ENCODE results near the gene MARVELD1.

GRCh38 chr10:97737770-97738265 lies 24.3 kb downstream of the MARVELD1 start:
- no peak for TF ChIP-seq CTCF (IDR thresholded peaks at IDR 0.05)
- TF ChIP-seq EP300 (IDR thresholded peaks at IDR 0.05) = no peak

Measured in sigmoid colon (tissue), 4 donors.